Measurements from ENCODE around the gene NFKB1. TPM values are rescaled to one million over a fixed set of nuclear protein-coding genes. Genes with fewer than 3 reads are reported as not detected.

Gene NFKB1
- total RNA-seq, 2 donors from 2014 or later = 57.6 to 61.6 TPM

DNA sequence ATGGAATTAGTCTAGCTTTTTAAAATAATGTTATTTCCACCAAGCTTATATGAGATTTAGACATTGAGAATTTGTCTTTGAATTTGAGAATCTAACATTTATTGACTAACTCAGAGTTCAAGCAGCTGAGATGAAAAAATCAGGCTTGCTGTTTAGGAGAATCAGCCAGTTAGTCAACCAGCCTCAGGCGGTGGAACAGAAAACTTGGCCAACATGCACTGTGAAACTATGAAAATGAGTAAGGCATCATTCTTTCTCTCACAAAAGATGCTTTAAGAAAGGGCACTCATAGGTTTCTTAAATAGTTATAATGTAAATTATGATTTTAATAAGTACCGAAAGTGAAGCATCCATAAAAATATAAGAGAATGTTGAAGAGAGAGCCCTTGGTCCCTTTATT is 84.2 kb downstream of the NFKB1 start:
- TF ChIP-seq CTCF (IDR thresholded peaks at IDR 0.05) = no peak
- Histone ChIP-seq H3K36me3 (no peaks in the 10 kb centered on the region), H3K9ac (ENCODE audit: low read depth in 2 of 2, low read length in 2 of 2) (no peak overlapping the region), H3K9me3 (no peaks in the 10 kb centered on the region), H3K27me3 (no peaks in the 10 kb centered on the region), H3K4me3 (no peak overlapping the region), H3K27ac (no peak overlapping the region), H3K4me1 (no peaks in the 10 kb centered on the region)
- no peak for DNase-seq
- intact Hi-C loops (cut with DNase I) = no loop called here

GRCh38 chr4:102586002-102586643 is 85.0 kb downstream of the NFKB1 start:
- no peaks in the 10 kb centered on the region for H3K4me1 ChIP-seq
- H3K36me3 ChIP-seq = no peaks in the 10 kb centered on the region
- no peak for DNase-seq
- intact Hi-C loops (cut with DNase I) = no loop called here
- H3K27me3 ChIP-seq = no peaks in the 10 kb centered on the region
- H3K4me3 ChIP-seq = no peak overlapping the region
- no peak for TF ChIP-seq CTCF (IDR thresholded peaks at IDR 0.05)
- H3K27ac ChIP-seq = no peak overlapping the region
- no peaks in the 10 kb centered on the region for H3K9me3 ChIP-seq
- H3K9ac ChIP-seq (ENCODE audit: low read depth in 2 of 2, low read length in 2 of 2) = no peak overlapping the region

GRCh38 chr4:102586644-102587021 is 85.5 kb downstream of the NFKB1 start:
- no peaks in the 10 kb centered on the region for H3K27me3 ChIP-seq
- H3K36me3 ChIP-seq = no peaks in the 10 kb centered on the region
- no peak overlapping the region for H3K27ac ChIP-seq
- DNase-seq = no peak
- H3K4me1 ChIP-seq = no peaks in the 10 kb centered on the region
- intact Hi-C loops (cut with DNase I) = no loop called here
- H3K9me3 ChIP-seq = no peaks in the 10 kb centered on the region
- H3K9ac ChIP-seq (ENCODE audit: low read depth in 2 of 2, low read length in 2 of 2) = no peak overlapping the region
- no peak overlapping the region for H3K4me3 ChIP-seq
- no peak for TF ChIP-seq CTCF (IDR thresholded peaks at IDR 0.05)

GRCh38 chr4:102589743-102590142 is 88.6 kb downstream of the NFKB1 start:
- no peak overlapping the region for H3K4me3 ChIP-seq
- no peak overlapping the region for H3K27ac ChIP-seq
- H3K9me3 ChIP-seq = no peaks in the 10 kb centered on the region
- no peaks in the 10 kb centered on the region for H3K4me1 ChIP-seq
- no peak for TF ChIP-seq CTCF (IDR thresholded peaks at IDR 0.05)
- H3K36me3 ChIP-seq = peaks cover 5% of the 10 kb centered on the region
- intact Hi-C loops (cut with DNase I) = no loop called here
- H3K9ac ChIP-seq (ENCODE audit: low read depth in 2 of 2, low read length in 2 of 2) = no peak overlapping the region
- no peaks in the 10 kb centered on the region for H3K27me3 ChIP-seq
- no peak for DNase-seq

DNA sequence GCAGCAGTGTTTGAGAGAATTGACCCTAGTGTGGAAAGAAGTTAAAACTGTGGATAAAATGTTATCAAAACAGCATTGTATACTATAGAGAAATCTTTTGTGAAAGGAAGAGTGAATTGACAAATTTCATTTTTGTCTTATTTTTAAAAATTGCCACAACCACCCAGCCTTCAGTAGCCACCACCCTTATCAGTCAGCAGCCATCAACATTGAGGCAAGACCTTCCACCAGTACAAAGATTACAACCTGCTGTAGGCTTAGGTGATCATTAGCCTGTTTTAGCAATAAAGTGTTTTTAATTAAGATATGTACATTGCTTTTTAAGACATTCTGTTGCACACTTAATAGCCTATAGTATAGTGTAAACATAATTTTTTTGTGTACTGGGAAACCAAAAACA is 91.1 kb downstream of the NFKB1 start:
- TF ChIP-seq CTCF (IDR thresholded peaks at IDR 0.05) = no peak
- H3K9ac ChIP-seq (ENCODE audit: low read depth in 2 of 2, low read length in 2 of 2) = no peak overlapping the region
- H3K9me3 ChIP-seq = no peaks in the 10 kb centered on the region
- intact Hi-C loops (cut with DNase I) = no loop called here
- no peak overlapping the region for H3K4me3 ChIP-seq
- H3K4me1 ChIP-seq = no peaks in the 10 kb centered on the region
- H3K27ac ChIP-seq = no peak overlapping the region
- no peaks in the 10 kb centered on the region for H3K27me3 ChIP-seq
- H3K36me3 ChIP-seq = peaks cover 5% of the 10 kb centered on the region
- no peak for DNase-seq
